Right cardiac atrium (tissue), 5 donors: ENCODE data around the gene TNC. TPM values are rescaled to one million over a fixed set of nuclear protein-coding genes. Genes with fewer than 3 reads are reported as not detected.

Experiments
- ATAC-seq, 2 donors: fragments of 200-7000 bp; cut with Tn5 transposase; one replicate each; pipeline versions ENCODE4 v1.8.0 to v1.9.1; 2020; ENCODE audit warnings: moderate library complexity in 2 of 2, mild to moderate bottlenecking in 1 of 2
- DNase-seq, 3 donors: peaks; one replicate each; pipeline ENCODE4 v3.0.0-alpha.2; 2020
- H3K27ac ChIP-seq: one replicate; pipeline ENCODE4 v1.5.1; 2013; ENCODE audit warnings: mild to moderate bottlenecking, low read length, control low read depth, moderate library complexity
- H3K27me3 ChIP-seq: one replicate; pipeline ENCODE4 v1.6.1; 2013; ENCODE audit not compliant: control insufficient read depth, insufficient read depth
- H3K4me1 ChIP-seq: one replicate; pipeline ENCODE4 v1.6.1; 2013; ENCODE audit warnings: low read length; ENCODE audit not compliant: control insufficient read depth, insufficient read depth
- H3K4me3 ChIP-seq: one replicate; pipeline ENCODE4 v1.5.1; 2013; ENCODE audit warnings: low read length, control low read depth
- H3K9me3 ChIP-seq: one replicate; pipeline ENCODE4 v1.6.1; 2013; ENCODE audit warnings: low read length; ENCODE audit not compliant: control insufficient read depth
- WGBS: extraction: QIAGEN DNeasy Blood & Tissue Kit; methylation state at CpG from one replicate; pipeline ENCODE4 v1.1.7; 2013; 5-methylcytosine and 5-hydroxymethylcytosine counted together
- intact Hi-C, 4 donors: fragments of 100-400 bp; cut with DNase I; formaldehyde crosslinking; loops; one replicate each; pipeline versions ENCODE4 v1.11.0 to v1.14.0; 2022 to 2023
- polyA plus RNA-seq: library from polyadenylated mRNA; stranded (reverse); fragments of 200-250 nt; gene quantifications from one replicate; pipeline ENCODE4 v1.2.3, GENCODE V29; 2013
- total RNA-seq, 4 donors: library from RNA; stranded (reverse); fragmentation: NEBNext Ultra II Directional; extraction: Animal tissue kit (Norgen Biotek cat#: 25700); gene quantifications; one replicate each; pipeline ENCODE4 v1.2.1, GENCODE V29; 2021
- donor health status: healthy with polysubstance abuse.
- donor health status: DM: no; HTN: yes; CAD: no.
- donor health status: DM: no; HTN: no; CAD: no.
- donor health status: DM: no; HTN: yes; CAD: no; lungs with severe emphysema.
- donor health status: DM: yes; HTN: yes; CAD: no.

Gene TNC
- total and polyA plus RNA-seq, 5 donors, result 2.5 to 34.4 (median 6.9) TPM

- DNase-seq (no peak), ATAC-seq (no peak)
- Histone ChIP-seq H3K27ac (no peak overlapping the region), H3K9me3 (no peaks in the 10 kb centered on the region), H3K4me3 (no peak overlapping the region), H3K4me1 (no peaks in the 10 kb centered on the region), H3K27me3 (no peaks in the 10 kb centered on the region)
- intact Hi-C loops, result no loop called here
- WGBS, result 88% methylated on average over 3 of the region's 3 CpGs
Measured at GRCh38 chr9:115152281-115152820, 34.4 kb upstream of the TNC start.

- H3K27ac ChIP-seq, result no peak overlapping the region
- no peak overlapping the region for H3K4me3 ChIP-seq
- WGBS, result 83% methylated on average over 3 of the region's 3 CpGs
- no peak for DNase-seq
- intact Hi-C loops, result no loop called here
- ATAC-seq, result no peak
- no peaks in the 10 kb centered on the region for H3K4me1 ChIP-seq
- no peaks in the 10 kb centered on the region for H3K9me3 ChIP-seq
- H3K27me3 ChIP-seq, result no peaks in the 10 kb centered on the region
Measured at GRCh38 chr9:115148721-115149120, 30.8 kb upstream of the TNC start.

- Histone ChIP-seq H3K27me3 (no peaks in the 10 kb centered on the region), H3K4me3 (no peak overlapping the region), H3K9me3 (no peaks in the 10 kb centered on the region), H3K27ac (no peak overlapping the region), H3K4me1 (no peaks in the 10 kb centered on the region)
- ATAC-seq, result no peak
- DNase-seq, result no peak
- WGBS, result 49% methylated on average over 4 of the region's 4 CpGs
- intact Hi-C loops, result no loop called here
Measured at GRCh38 chr9:115146581-115147021, 28.6 kb upstream of the TNC start.

GRCh38 chr9:115144706-115145105, 26.7 kb upstream of the TNC start:
- intact Hi-C loops, result no loop called here

GRCh38 chr9:115143689-115144088, 25.7 kb upstream of the TNC start:
- DNase-seq, result no peak
- no peak for ATAC-seq
- no peak overlapping the region for H3K27ac ChIP-seq
- WGBS, result 40% methylated on average over 2 of the region's 2 CpGs
- no peaks in the 10 kb centered on the region for H3K27me3 ChIP-seq
- no peaks in the 10 kb centered on the region for H3K9me3 ChIP-seq
- no peaks in the 10 kb centered on the region for H3K4me1 ChIP-seq
- H3K4me3 ChIP-seq, result no peak overlapping the region
- intact Hi-C loops, result no loop called here

More at GRCh38 chr9:115144706-115145105, 26.7 kb upstream of the TNC start:
- Histone ChIP-seq H3K4me3 (no peak overlapping the region), H3K4me1 (no peaks in the 10 kb centered on the region), H3K9me3 (no peaks in the 10 kb centered on the region), H3K27ac (no peak overlapping the region), H3K27me3 (no peaks in the 10 kb centered on the region)
- ATAC-seq (no peak), DNase-seq (peak in 1 of 3 donors; percentile 12)
- 52% methylated on average over 2 of the region's 2 CpGs for WGBS

- no peak overlapping the region for H3K27ac ChIP-seq
- 82% methylated on average over 6 of the region's 6 CpGs for WGBS
- H3K27me3 ChIP-seq, result no peaks in the 10 kb centered on the region
- DNase-seq (no peak), ATAC-seq (peak in 1 of 2 donors; percentile 47)
- H3K4me3 ChIP-seq, result no peak overlapping the region
- no peaks in the 10 kb centered on the region for H3K4me1 ChIP-seq
- no peaks in the 10 kb centered on the region for H3K9me3 ChIP-seq
- intact Hi-C loops, result no loop called here
Measured at GRCh38 chr9:115142517-115143270, 24.7 kb upstream of the TNC start.

- H3K9me3 ChIP-seq, result no peaks in the 10 kb centered on the region
- no peak overlapping the region for H3K27ac ChIP-seq
- no peaks in the 10 kb centered on the region for H3K4me1 ChIP-seq
- DNase-seq (no peak), ATAC-seq (no peak)
- no peaks in the 10 kb centered on the region for H3K27me3 ChIP-seq
- intact Hi-C loops, result no loop called here
- H3K4me3 ChIP-seq, result no peak overlapping the region
Measured at GRCh38 chr9:115142090-115142489, 24.1 kb upstream of the TNC start.

- no peaks in the 10 kb centered on the region for H3K4me1 ChIP-seq
- no peaks in the 10 kb centered on the region for H3K27me3 ChIP-seq
- no peak for DNase-seq
- H3K27ac ChIP-seq, result no peak overlapping the region
- H3K9me3 ChIP-seq, result no peaks in the 10 kb centered on the region
- no peak overlapping the region for H3K4me3 ChIP-seq
- intact Hi-C loops, result no loop called here
- no peak for ATAC-seq
- 83% methylated on average over 3 of the region's 3 CpGs for WGBS
Measured at GRCh38 chr9:115141612-115142011, 23.7 kb upstream of the TNC start.

- no peak for DNase-seq
- no peaks in the 10 kb centered on the region for H3K27me3 ChIP-seq
- 57% methylated on average over 2 of the region's 2 CpGs for WGBS
- no peak for ATAC-seq
- H3K9me3 ChIP-seq, result no peaks in the 10 kb centered on the region
- no peak overlapping the region for H3K27ac ChIP-seq
- H3K4me3 ChIP-seq, result no peak overlapping the region
- intact Hi-C loops, result no loop called here
- no peaks in the 10 kb centered on the region for H3K4me1 ChIP-seq
Measured at GRCh38 chr9:115138151-115138550, 20.2 kb upstream of the TNC start.

- Histone ChIP-seq H3K4me3 (no peak overlapping the region), H3K27me3 (no peaks in the 10 kb centered on the region), H3K9me3 (no peaks in the 10 kb centered on the region), H3K4me1 (no peaks in the 10 kb centered on the region), H3K27ac (no peak overlapping the region)
- intact Hi-C loops, result no loop called here
- WGBS, result 40% methylated on average over 2 of the region's 2 CpGs
- DNase-seq (no peak), ATAC-seq (no peak)
Measured at GRCh38 chr9:115137526-115137925, 19.6 kb upstream of the TNC start.

- 47% methylated on average over 8 of the region's 8 CpGs for WGBS
- intact Hi-C loops, result no loop called here
- Histone ChIP-seq H3K4me3 (no peak overlapping the region), H3K9me3 (no peaks in the 10 kb centered on the region), H3K27me3 (no peaks in the 10 kb centered on the region), H3K4me1 (no peaks in the 10 kb centered on the region), H3K27ac (no peak overlapping the region)
- ATAC-seq (no peak), DNase-seq (no peak)
Measured at GRCh38 chr9:115135821-115136778, 18.1 kb upstream of the TNC start.
